Mucosa of rectum (tissue), 2 donors: Measurements from ENCODE around the gene IER3IP1.
"Not testable (repeated sequence)": the region's sequence is repeated elsewhere in the genome, so short reads cannot be mapped to it uniquely, and the experiment has no call there.

Experiments
- H3K27ac ChIP-seq, 2 donors: one replicate each; pipeline ENCODE4 v1.7.0; 2013; ENCODE audit warnings: inconsistent platforms in 2 of 2, low read depth in 2 of 2, low read length in 2 of 2
- H3K27me3 ChIP-seq, 2 donors: one replicate each; pipeline ENCODE4 v1.7.0; 2013; ENCODE audit warnings: low read length in 2 of 2; ENCODE audit not compliant: control insufficient read depth in 2 of 2, insufficient read depth in 2 of 2
- H3K36me3 ChIP-seq, 2 donors: one replicate each; pipeline ENCODE4 v1.7.0; 2013; ENCODE audit warnings: low read length in 2 of 2; ENCODE audit not compliant: control insufficient read depth in 2 of 2, insufficient read depth in 2 of 2
- H3K4me1 ChIP-seq, 2 donors: one replicate each; pipeline ENCODE4 v1.7.0; 2013; ENCODE audit warnings: low read length in 2 of 2, mild to moderate bottlenecking in 1 of 2; ENCODE audit not compliant: control insufficient read depth in 2 of 2, insufficient read depth in 2 of 2
- H3K4me3 ChIP-seq, 2 donors: one replicate each; pipeline ENCODE4 v1.7.0; 2013; ENCODE audit warnings: low read length in 2 of 2
- H3K9ac ChIP-seq, 2 donors: one replicate each; pipeline ENCODE4 v1.7.0; 2013; ENCODE audit warnings: low read length in 2 of 2, low read depth in 1 of 2, mild to moderate bottlenecking in 1 of 2
- H3K9me3 ChIP-seq, 2 donors: one replicate each; pipeline ENCODE4 v1.7.0; 2013; ENCODE audit warnings: low read length in 2 of 2; ENCODE audit not compliant: control insufficient read depth in 2 of 2
- donor health status: healthy.
- donor health status: Normal muscosa, but diverticular disease.

IER3IP1 gene

GRCh38 chr18:47175898-47176575, at the start of gene IER3IP1:
IER3IP1 (minus strand) TSS chr18:47176364; CDS start chr18:47176277, 87 bp downstream.
- Histone ChIP-seq H3K4me1 (peaks cover 0 to 16% of the 10 kb centered on the region in 2 donors), H3K27ac (peak within 1 kb of the TSS; percentile 76 to 80), H3K27me3 (no peaks in the 10 kb centered on the region)

GRCh38 chr18:47215554-47216138, 39.5 kb upstream of the IER3IP1 start:
- Histone ChIP-seq H3K27me3 (peaks cover 0 to 7% of the 10 kb centered on the region in 2 donors), H3K9me3 (no peaks in the 10 kb centered on the region), H3K4me3 (no peak overlapping the region), H3K36me3 (no peaks in the 10 kb centered on the region), H3K9ac (no peak overlapping the region), H3K4me1 (no peaks in the 10 kb centered on the region), H3K27ac (no peak overlapping the region)

More at GRCh38 chr18:47175898-47176575, at the start of gene IER3IP1:
- Histone ChIP-seq H3K36me3 (no peaks in the 10 kb centered on the region), H3K9me3 (no peaks in the 10 kb centered on the region), H3K9ac (peak within 1 kb of the TSS; percentile 79 to 89), H3K4me3 (peak within 1 kb of the TSS; percentile 82 to 92)

- Histone ChIP-seq H3K4me3 (no peak overlapping the region), H3K9ac (no peak overlapping the region), H3K36me3 (no peaks in the 10 kb centered on the region), H3K27ac (no peak overlapping the region), H3K4me1 (no peaks in the 10 kb centered on the region), H3K27me3 (peaks cover 8 to 13% of the 10 kb centered on the region in 2 donors), H3K9me3 (no peaks in the 10 kb centered on the region)
Observed at GRCh38 chr18:47209171-47209570, 33.0 kb upstream of the IER3IP1 start.

- no peaks in the 10 kb centered on the region for H3K4me1 ChIP-seq
- H3K9ac ChIP-seq: no peak overlapping the region
- no peak overlapping the region for H3K4me3 ChIP-seq
- H3K9me3 ChIP-seq: no peaks in the 10 kb centered on the region
- H3K27ac ChIP-seq: no peak overlapping the region
- no peaks in the 10 kb centered on the region for H3K36me3 ChIP-seq
- peaks cover 8 to 9% of the 10 kb centered on the region in 2 donors for H3K27me3 ChIP-seq
Observed at GRCh38 chr18:47206945-47207637, 30.9 kb upstream of the IER3IP1 start.

- no peak overlapping the region for H3K9ac ChIP-seq
- no peaks in the 10 kb centered on the region for H3K36me3 ChIP-seq
- H3K4me3 ChIP-seq: no peak overlapping the region
- H3K4me1 ChIP-seq: no peaks in the 10 kb centered on the region
- H3K27me3 ChIP-seq: peaks cover 4 to 6% of the 10 kb centered on the region in 2 donors
- H3K27ac ChIP-seq: no peak overlapping the region
- no peaks in the 10 kb centered on the region for H3K9me3 ChIP-seq
Observed at GRCh38 chr18:47204908-47205522, 28.9 kb upstream of the IER3IP1 start.

- Histone ChIP-seq H3K4me3 (no peak overlapping the region), H3K9me3 (no peaks in the 10 kb centered on the region), H3K27ac (no peak overlapping the region), H3K9ac (no peak overlapping the region), H3K27me3 (peaks cover 2 to 4% of the 10 kb centered on the region in 2 donors), H3K4me1 (no peaks in the 10 kb centered on the region), H3K36me3 (no peaks in the 10 kb centered on the region)
Observed at GRCh38 chr18:47203626-47204464, 27.7 kb upstream of the IER3IP1 start.

- H3K36me3 ChIP-seq, H3K27me3 ChIP-seq, H3K9me3 ChIP-seq, H3K9ac ChIP-seq, H3K4me1 ChIP-seq, H3K27ac ChIP-seq, H3K4me3 ChIP-seq: not testable (repeated sequence)
Observed at GRCh38 chr18:47195961-47196360, 19.8 kb upstream of the IER3IP1 start.

GRCh38 chr18:47191961-47192360, 15.8 kb upstream of the IER3IP1 start:
- no peak overlapping the region for H3K27ac ChIP-seq
- no peak overlapping the region for H3K4me3 ChIP-seq
- H3K4me1 ChIP-seq: no peaks in the 10 kb centered on the region
- no peaks in the 10 kb centered on the region for H3K9me3 ChIP-seq
- no peaks in the 10 kb centered on the region for H3K27me3 ChIP-seq
- H3K9ac ChIP-seq: no peak overlapping the region
- H3K36me3 ChIP-seq: no peaks in the 10 kb centered on the region

- Histone ChIP-seq H3K36me3 (no peaks in the 10 kb centered on the region), H3K4me3 (no peak overlapping the region), H3K4me1 (no peaks in the 10 kb centered on the region), H3K9ac (no peak overlapping the region), H3K9me3 (no peaks in the 10 kb centered on the region), H3K27me3 (no peaks in the 10 kb centered on the region), H3K27ac (no peak overlapping the region)
Observed at GRCh38 chr18:47187721-47188120, 11.6 kb upstream of the IER3IP1 start.
